Right lung (tissue), 5 donors: ENCODE measurements around the gene CEBPA. TPM values are rescaled to one million over a fixed set of nuclear protein-coding genes. Genes with fewer than 3 reads are reported as not detected.

Experiments
- DNase-seq, 2 donors: peaks; one replicate each; pipeline ENCODE4 v3.0.0-alpha.2; 2013
- polyA plus RNA-seq, 5 donors: library from polyadenylated mRNA; unstranded; fragments of 120-200 nt; gene quantifications; one replicate each; pipeline versions ENCODE4 v1.2.1 to v1.2.3, GENCODE V29; 2013; ENCODE audit warnings: inconsistent platforms in 1 of 5, low replicate concordance in 1 of 5; ENCODE audit not compliant: insufficient read length in 5 of 5, insufficient read depth in 1 of 5

CEBPA gene
- polyA plus RNA-seq, 5 donors = 10.7 to 25.9 (median 14.2) TPM

- DNase-seq = no peak
Measured at GRCh38 chr19:33252418-33252962, 49.8 kb downstream of the CEBPA start.

GRCh38 chr19:33251526-33252090, 50.7 kb downstream of the CEBPA start:
- no peak for DNase-seq

- no peak for DNase-seq
Measured at GRCh38 chr19:33251076-33251475, 51.3 kb downstream of the CEBPA start.

GRCh38 chr19:33250500-33250899, 51.8 kb downstream of the CEBPA start:
- no peak for DNase-seq

Other genes with a start within 250 kb of the CEBPA start
- 1 to 10 TPM; 6.2 to 9.2 (median 8.7) TPM for gene RHPN2, start 237.6 kb downstream of the CEBPA start, polyA plus RNA-seq
- gene GPATCH1, start 221.4 kb downstream of the CEBPA start, polyA plus RNA-seq = 10 to 100 TPM; 15.4 to 19.5 (median 17.1) TPM
- gene WDR88, start 170.4 kb downstream of the CEBPA start, polyA plus RNA-seq = 1 to 10 TPM in 4 of 5 donors, under 1 TPM in 1; 0.94 to 1.7 (median 1.3) TPM
- 10 to 100 TPM; 16.3 to 43.4 (median 25.5) TPM for gene LRP3, start 108.2 kb downstream of the CEBPA start, polyA plus RNA-seq
- gene SLC7A10, start 76.7 kb downstream of the CEBPA start, polyA plus RNA-seq = 1 to 10 TPM in 2 of 5 donors, under 1 TPM in 3; 0.34 to 1.4 (median 0.58) TPM
- 10 to 100 TPM; 17.6 to 25.0 (median 19.3) TPM for gene CEBPG, start 71.2 kb upstream of the CEBPA start, polyA plus RNA-seq
- 10 to 100 TPM; 39.9 to 57.4 (median 43.1) TPM for gene PEPD, start 219.3 kb upstream of the CEBPA start, polyA plus RNA-seq